NK-92 treated with Interleukin-12 subunit alpha and Interleukin-12 subunit beta, amount 100 ng/mL, for 24 hours (cell line): ENCODE data around the gene TBC1D14.
"Not testable (repeated sequence)": the region's sequence is repeated elsewhere in the genome, so short reads cannot be mapped to it uniquely, and the experiment has no call there.

Experiments
- DNase-seq: peaks from one replicate; lab custom pipeline; 2025; lab: John Stamatoyannopoulos, UW

The TBC1D14 gene

GRCh38 chr4:6910340-6910959, 824 bp downstream of the TBC1D14 start:
- no peak for DNase-seq

- no peak for DNase-seq
Observed at GRCh38 chr4:6910960-6911874, 1.6 kb downstream of the TBC1D14 start.

GRCh38 chr4:6911917-6912316, 2.3 kb downstream of the TBC1D14 start:
- not testable (repeated sequence) for DNase-seq

GRCh38 chr4:6912441-6912840, 2.8 kb downstream of the TBC1D14 start:
- DNase-seq: no peak

GRCh38 chr4:6913350-6913905, 3.8 kb downstream of the TBC1D14 start:
- no peak for DNase-seq

GRCh38 chr4:6914448-6914847, 4.8 kb downstream of the TBC1D14 start:
- DNase-seq: no peak

GRCh38 chr4:6915041-6916005, 5.7 kb downstream of the TBC1D14 start:
- no peak for DNase-seq

GRCh38 chr4:6916069-6916586, 6.5 kb downstream of the TBC1D14 start:
- no peak for DNase-seq

- DNase-seq: no peak
Observed at GRCh38 chr4:6916587-6917460, 7.2 kb downstream of the TBC1D14 start.

- DNase-seq: no peak
Observed at GRCh38 chr4:6917461-6918271, 8.0 kb downstream of the TBC1D14 start.

GRCh38 chr4:6918338-6918737, 8.7 kb downstream of the TBC1D14 start:
- no peak for DNase-seq

- DNase-seq: no peak
Observed at GRCh38 chr4:6920171-6920570, 10.5 kb downstream of the TBC1D14 start.

- no peak for DNase-seq
Observed at GRCh38 chr4:6923507-6923906, 13.9 kb downstream of the TBC1D14 start.

- no peak for DNase-seq
Observed at GRCh38 chr4:6924361-6924779, 14.7 kb downstream of the TBC1D14 start.

GRCh38 chr4:6925357-6925836, 15.8 kb downstream of the TBC1D14 start:
- DNase-seq: no peak

- DNase-seq: no peak
Observed at GRCh38 chr4:6926081-6926480, 16.5 kb downstream of the TBC1D14 start.

GRCh38 chr4:6926681-6927478, 17.3 kb downstream of the TBC1D14 start:
- no peak for DNase-seq

- no peak for DNase-seq
Observed at GRCh38 chr4:6928081-6928480, 18.5 kb downstream of the TBC1D14 start.

- no peak for DNase-seq
Observed at GRCh38 chr4:6929339-6929811, 19.7 kb downstream of the TBC1D14 start.
